Endothelial cell of umbilical vein (primary cell): Measurements from ENCODE around the gene KIZ. TPM values are rescaled to one million over a fixed set of nuclear protein-coding genes. Genes with fewer than 3 reads are reported as not detected.
"Not testable (repeated sequence)": the region's sequence is repeated elsewhere in the genome, so short reads cannot be mapped to it uniquely, and the experiment has no call there.

ENCODE experiments used
- BruUV-seq: library from RNA; stranded (reverse); fragments of 400-500 nt; replicated peaks from 2 replicates; lab custom pipeline; 2021; lab: Mats Ljungman, UMichigan
- CTCF ChIA-PET: fragments of 300-600, 350-600 bp; sonication (Branson Sonifier 250); formaldehyde crosslinking; loops from one replicate; lab custom pipeline; 2021; ENCODE audit warnings: antibody characterized with exemption, inconsistent platforms; lab: Charles Lee
- POLR2A ChIA-PET: fragments of 300-600, 350-600 bp; sonication (Branson Sonifier 250); formaldehyde crosslinking; loops from one replicate; lab custom pipeline; 2021; ENCODE audit warnings: antibody characterized with exemption, inconsistent platforms; lab: Charles Lee
- DNase-seq: peaks from one replicate; pipeline ENCODE4 v3.0.0-alpha.2; 2011; ENCODE audit warnings: low read depth, low spot score
- FAIRE-seq: peaks from 2 replicates; lab custom pipeline; 2011; peaks lifted over from hg19 to GRCh38; lab: Jason Lieb, UNC
- H2AFZ ChIP-seq: 2 replicates; pipeline ENCODE4 v1.6.0; 2012; ENCODE audit warnings: low read depth, low read length, control low read depth, inconsistent platforms
- H3K27ac ChIP-seq: 2 replicates; pipeline ENCODE4 v1.5.1; 2011; ENCODE audit warnings: low read depth, mild to moderate bottlenecking, control low read depth, low read length, moderate library complexity; ENCODE audit not compliant: insufficient read depth
- H3K27me3 ChIP-seq, 2 experiments: 2 replicates each; pipeline versions ENCODE4 v1.6.0 to v1.6.1; 2011; ENCODE audit warnings: low read length in 2 of 2, mixed read lengths in 1 of 2; ENCODE audit not compliant: control insufficient read depth in 2 of 2, insufficient read depth in 2 of 2
- H3K36me3 ChIP-seq, 2 experiments: 2 replicates in 1 of 2; 3 replicates in 1 of 2; pipeline ENCODE4 v1.5.1; 2011; ENCODE audit warnings: low read length in 2 of 2, mild to moderate bottlenecking in 1 of 2, moderate library complexity in 1 of 2; ENCODE audit not compliant: control insufficient read depth in 2 of 2, insufficient read depth in 2 of 2; ENCODE audit errors: extremely low read depth in 1 of 2
- H3K4me1 ChIP-seq: 3 replicates; pipeline ENCODE4 v1.5.1; 2011; ENCODE audit warnings: mild to moderate bottlenecking, low read length; ENCODE audit not compliant: control insufficient read depth, insufficient read depth; ENCODE audit errors: extremely low read depth
- H3K4me2 ChIP-seq: 2 replicates; pipeline ENCODE4 v1.6.1; 2011; ENCODE audit warnings: low read length, control low read depth, mixed read lengths; ENCODE audit not compliant: insufficient read depth
- H3K4me3 ChIP-seq, 3 experiments: fragments of 200-600 bp in 1 of 3; sonication (generic), shearing (Covaris generic) in 1 of 3; replicated peaks in 1 of 3; 2 replicates each; pipeline ENCODE4 v1.5.1; 2011 to 2016; ENCODE audit warnings: control low read depth in 3 of 3, low read length in 3 of 3, mild to moderate bottlenecking in 2 of 3, inconsistent platforms in 1 of 3, low read depth in 1 of 3, moderate library complexity in 1 of 3; ENCODE audit not compliant: insufficient read depth in 1 of 3
- H3K79me2 ChIP-seq: 2 replicates; pipeline ENCODE4 v1.6.0; 2012; ENCODE audit warnings: low read length, inconsistent platforms; ENCODE audit not compliant: control insufficient read depth, insufficient read depth
- H3K9ac ChIP-seq: replicated peaks from 2 replicates; pipeline ENCODE3; 2011; ENCODE audit warnings: low read length, control low read depth; ENCODE audit not compliant: insufficient read depth; ENCODE audit errors: extremely low read depth
- H3K9me1 ChIP-seq: replicated peaks from 3 replicates; pipeline ENCODE4 v1.6.0; 2011; ENCODE audit warnings: mild to moderate bottlenecking, low read length; ENCODE audit not compliant: control insufficient read depth, insufficient read depth; ENCODE audit errors: extremely low read depth
- H3K9me3 ChIP-seq: replicated peaks from 2 replicates; pipeline ENCODE4 v1.5.1; 2012; ENCODE audit warnings: low read length, inconsistent platforms; ENCODE audit not compliant: control insufficient read depth, insufficient read depth
- H4K20me1 ChIP-seq: replicated peaks from 2 replicates; pipeline ENCODE3; 2011; ENCODE audit warnings: mild to moderate bottlenecking, low read length; ENCODE audit not compliant: control insufficient read depth, insufficient read depth; ENCODE audit errors: extremely low read depth
- CTCF ChIP-seq, 2 donors: IDR thresholded peaks; 1 replicate in 1 of 2; 2 replicates in 1 of 2; pipeline ENCODE4 v1.5.1; 2011; ENCODE audit warnings: low read length in 2 of 2, mild to moderate bottlenecking in 2 of 2, moderate library complexity in 2 of 2, control low read depth in 1 of 2, inconsistent platforms in 1 of 2, low read depth in 1 of 2; ENCODE audit not compliant: insufficient read depth in 1 of 2; ENCODE audit errors: extremely low read depth in 1 of 2
- EZH2 ChIP-seq: IDR thresholded peaks from 2 replicates; pipeline ENCODE4 v1.6.1; 2012; ENCODE audit warnings: borderline replicate concordance, low read depth, mild to moderate bottlenecking, moderate library complexity, low read length, inconsistent platforms; ENCODE audit not compliant: severe bottlenecking
- FOS ChIP-seq: IDR thresholded peaks from 2 replicates; pipeline ENCODE4 v1.6.1; 2011; ENCODE audit warnings: mild to moderate bottlenecking, low read length, moderate library complexity, borderline replicate concordance; ENCODE audit not compliant: insufficient read depth
- MAX ChIP-seq: IDR thresholded peaks from 2 replicates; pipeline ENCODE4 v1.6.1; 2011; ENCODE audit not compliant: insufficient read depth, insufficient read length
- MYC ChIP-seq: IDR thresholded peaks from one replicate; pipeline ENCODE4 v1.6.1; 2011; ENCODE audit warnings: mild to moderate bottlenecking, low read depth, low read length
- dilution Hi-C: fragments of 300-500 bp; cut with MboI; formaldehyde crosslinking; loops from one replicate; pipeline ENCODE4 v1.15.0; 2019; ENCODE audit warnings: low sequenced_read_pairs; ENCODE audit not compliant: extremely low pct_ligation_motif_present
- intact Hi-C: fragments of 100-400 bp; cut with micrococcal nuclease; formaldehyde crosslinking; loops from one replicate; pipeline ENCODE4 v1.10.0; 2022
- polyA plus RNA-seq, 4 experiments: library from polyadenylated mRNA; depleted of rRNA in 3 of 4; stranded (reverse) in 3 of 4; unstranded in 1 of 4; fragments of >200 nt; gene quantifications; 2 replicates each; pipeline versions ENCODE4 v1.2.1 to v1.2.3, GENCODE V29; 2011 to 2012; ENCODE audit warnings: missing spikeins in 1 of 4
- total RNA-seq: library from RNA; stranded (reverse); gene quantifications from 2 replicates; pipeline ENCODE4 v1.2.3, GENCODE V29; 2021

KIZ gene
- total and polyA plus RNA-seq, 2 donors (not counting 3 experiments of a cell fraction or from before 2014, with no cell fraction given), result 3.9 to 7.3 TPM

- intact Hi-C loops (no loop called here), dilution Hi-C loops (no loop called here)
- TF ChIP-seq MYC (no peak), MAX (no peak), FOS (no peak), CTCF (IDR thresholded peaks at IDR 0.05; ENCODE audit: extremely low read depth in 1 of 2, insufficient read depth in 1 of 2, low read depth in 1 of 2, low read length in 2 of 2) (no peak), EZH2 (no peak)
- Histone ChIP-seq H4K20me1 (no peaks in the 10 kb centered on the region), H3K4me1 (no peaks in the 10 kb centered on the region), H3K27ac (no peak overlapping the region), H3K9me1 (no peaks in the 10 kb centered on the region), H2AFZ (no peak overlapping the region), H3K79me2 (no peaks in the 10 kb centered on the region), H3K4me3 (no peak overlapping the region), H3K4me2 (no peak overlapping the region), H3K27me3 (no peaks in the 10 kb centered on the region), H3K9me3 (no peaks in the 10 kb centered on the region), H3K36me3 (no peaks in the 10 kb centered on the region), H3K9ac (no peak overlapping the region)
- no TSS peak for BruUV-seq
- DNase-seq, result no peak
- ChIA-PET POLR2A (no interaction called here), CTCF (no interaction called here)
- FAIRE-seq, result no peak
These were observed 120.3 kb downstream of the KIZ start for GRCh38 chr20:21246161-21246560.

- POLR2A ChIA-PET, result not testable (repeated sequence)
These were observed 121.8 kb downstream of the KIZ start for GRCh38 chr20:21247603-21248095.

More at GRCh38 chr20:21247603-21248095, 121.8 kb downstream of the KIZ start:
- H3K4me2 ChIP-seq, H2AFZ ChIP-seq, H3K4me3 ChIP-seq, FAIRE-seq, intact Hi-C loops, H3K4me1 ChIP-seq, BruUV-seq, H3K79me2 ChIP-seq, H3K9me3 ChIP-seq, H3K36me3 ChIP-seq, H3K27ac ChIP-seq, H3K9ac ChIP-seq, dilution Hi-C loops, CTCF ChIA-PET, DNase-seq, H3K27me3 ChIP-seq, H4K20me1 ChIP-seq, H3K9me1 ChIP-seq: not testable (repeated sequence)
